Small intestine (tissue), 7 donors: ENCODE results near the gene C1GALT1C1L. TPM values are rescaled to one million over a fixed set of nuclear protein-coding genes. Genes with fewer than 3 reads are reported as not detected.
"Not testable (repeated sequence)": the region's sequence is repeated elsewhere in the genome, so short reads cannot be mapped to it uniquely, and the experiment has no call there.

Experiments
- DNase-seq, 2 donors: peaks; one replicate each; pipeline versions ENCODE4 v3.0.0 to v3.0.0-alpha.2; 2013
- FAIRE-seq: peaks from 2 replicates; lab custom pipeline; 2012; peaks lifted over from hg19 to GRCh38; lab: Jason Lieb, UNC
- H3K27ac ChIP-seq, 3 donors: one replicate each; pipeline ENCODE4 v1.5.1; 2013; ENCODE audit warnings: low read length in 2 of 3, mild to moderate bottlenecking in 2 of 3, control low read depth in 1 of 3, inconsistent platforms in 1 of 3, low read depth in 1 of 3, moderate library complexity in 1 of 3
- H3K27me3 ChIP-seq, 3 donors: one replicate each; pipeline ENCODE4 v1.6.1; 2013; ENCODE audit warnings: low read length in 3 of 3, inconsistent platforms in 1 of 3; ENCODE audit not compliant: control insufficient read depth in 3 of 3, insufficient read depth in 3 of 3
- H3K36me3 ChIP-seq, 3 donors: one replicate each; pipeline ENCODE4 v1.6.1; 2013; ENCODE audit warnings: low read length in 3 of 3, inconsistent platforms in 1 of 3, low read depth in 1 of 3, mild to moderate bottlenecking in 1 of 3, moderate library complexity in 1 of 3; ENCODE audit not compliant: control insufficient read depth in 3 of 3, insufficient read depth in 2 of 3
- H3K4me1 ChIP-seq, 3 donors: one replicate each; pipeline ENCODE4 v1.6.1; 2013; ENCODE audit warnings: low read length in 2 of 3, inconsistent platforms in 1 of 3, low read depth in 1 of 3, mild to moderate bottlenecking in 1 of 3, moderate library complexity in 1 of 3; ENCODE audit not compliant: control insufficient read depth in 3 of 3, insufficient read depth in 2 of 3
- H3K4me3 ChIP-seq, 3 donors: one replicate each; pipeline ENCODE4 v1.5.1; 2013; ENCODE audit warnings: low read length in 3 of 3, control low read depth in 1 of 3, inconsistent platforms in 1 of 3, low read depth in 1 of 3, mild to moderate bottlenecking in 1 of 3, moderate library complexity in 1 of 3
- H3K9me3 ChIP-seq, 2 donors: one replicate each; pipeline ENCODE4 v1.6.1; 2013; ENCODE audit warnings: low read depth in 1 of 2, low read length in 1 of 2; ENCODE audit not compliant: control insufficient read depth in 2 of 2, insufficient read depth in 1 of 2
- WGBS, 3 donors: extraction: QIAGEN DNeasy Blood & Tissue Kit; methylation state at CpG; one replicate each; pipeline ENCODE4 v1.1.7; 2013; 5-methylcytosine and 5-hydroxymethylcytosine counted together
- polyA plus RNA-seq, 4 donors: library from polyadenylated mRNA; stranded (reverse) in 3 of 4; unstranded in 1 of 4; fragments of 200-250 nt in 3 of 4; fragments of 120-200 nt in 1 of 4; gene quantifications; one replicate each; pipeline versions ENCODE4 v1.2.1 to v1.2.3, GENCODE V29; 2013
- donor health status: healthy with polysubstance abuse.
- donor health status: control.
- donor health status: control.
- donor health status: Bipolar disorder and iron deficiency.
- donor health status: healthy.

Gene C1GALT1C1L
- polyA plus RNA-seq, 4 donors, result 0.37 to 0.68 TPM; not detected in 2

DNA sequence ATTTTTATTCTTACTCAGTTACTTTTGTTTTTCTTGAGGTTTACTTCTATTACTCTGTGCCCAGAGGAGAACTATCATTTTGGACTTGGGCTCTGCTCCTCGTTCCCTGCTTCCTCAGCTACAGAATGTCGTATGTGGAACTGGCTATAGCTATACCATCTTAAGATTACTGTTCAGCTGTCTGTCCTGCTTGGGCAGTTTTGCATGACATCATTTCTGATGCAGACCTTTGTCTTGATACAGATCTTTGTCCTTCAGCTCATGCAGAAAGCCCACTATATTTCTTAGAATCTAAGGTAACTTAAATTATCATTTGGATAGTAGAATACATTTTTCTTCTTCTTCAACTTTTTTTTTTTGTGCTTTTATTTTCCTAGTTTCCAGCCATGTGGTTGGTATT is 13.8 kb upstream of the C1GALT1C1L start:
- Histone ChIP-seq H3K9me3 (no peaks in the 10 kb centered on the region), H3K27ac (no peak overlapping the region), H3K4me1 (no peaks in the 10 kb centered on the region), H3K4me3 (no peak overlapping the region), H3K36me3 (no peaks in the 10 kb centered on the region), H3K27me3 (no peaks in the 10 kb centered on the region)
- DNase-seq (no peak), FAIRE-seq (no peak)
- 66 to 74% (median 73%) methylated on average over 2 of the region's 2 CpGs for WGBS, 3 donors

- Histone ChIP-seq H3K9me3 (no peaks in the 10 kb centered on the region), H3K27me3 (no peaks in the 10 kb centered on the region), H3K4me3 (no peak overlapping the region), H3K27ac (no peak overlapping the region), H3K4me1 (no peaks in the 10 kb centered on the region), H3K36me3 (no peaks in the 10 kb centered on the region)
- no peak for DNase-seq
- 62 to 68% (median 62%) methylated on average over 5 of the region's 5 CpGs for WGBS, 3 donors
- no peak for FAIRE-seq
Measured at GRCh38 chr2:43685357-43685756, 9.1 kb upstream of the C1GALT1C1L start.

DNA sequence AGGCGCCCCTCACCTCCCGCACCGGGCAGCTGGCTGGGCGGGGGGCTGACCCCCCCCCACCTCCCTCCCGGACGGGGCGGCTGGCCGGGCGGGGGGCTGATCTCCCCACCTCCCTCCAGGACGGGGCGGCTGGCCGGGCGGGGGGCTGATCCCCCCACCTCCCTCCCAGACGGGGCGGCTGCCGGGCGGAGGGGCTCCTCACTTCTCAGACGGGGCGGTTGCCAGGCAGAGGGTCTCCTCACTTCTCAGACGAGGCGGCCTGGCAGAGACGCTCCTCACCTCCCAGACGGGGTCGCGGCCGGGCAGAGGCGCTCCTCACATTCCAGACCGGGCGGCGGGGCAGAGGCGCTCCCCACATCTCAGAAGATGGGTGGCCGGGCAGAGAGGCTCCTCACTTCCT is 1.6 kb upstream of the C1GALT1C1L start:
- H3K9me3 ChIP-seq, FAIRE-seq, DNase-seq, H3K27ac ChIP-seq, H3K4me1 ChIP-seq, H3K27me3 ChIP-seq, H3K36me3 ChIP-seq, H3K4me3 ChIP-seq: not testable (repeated sequence)
- WGBS, 3 donors, result 96 to 99% (median 96%) methylated on average over 13 to 32 of the region's 32 CpGs

DNA sequence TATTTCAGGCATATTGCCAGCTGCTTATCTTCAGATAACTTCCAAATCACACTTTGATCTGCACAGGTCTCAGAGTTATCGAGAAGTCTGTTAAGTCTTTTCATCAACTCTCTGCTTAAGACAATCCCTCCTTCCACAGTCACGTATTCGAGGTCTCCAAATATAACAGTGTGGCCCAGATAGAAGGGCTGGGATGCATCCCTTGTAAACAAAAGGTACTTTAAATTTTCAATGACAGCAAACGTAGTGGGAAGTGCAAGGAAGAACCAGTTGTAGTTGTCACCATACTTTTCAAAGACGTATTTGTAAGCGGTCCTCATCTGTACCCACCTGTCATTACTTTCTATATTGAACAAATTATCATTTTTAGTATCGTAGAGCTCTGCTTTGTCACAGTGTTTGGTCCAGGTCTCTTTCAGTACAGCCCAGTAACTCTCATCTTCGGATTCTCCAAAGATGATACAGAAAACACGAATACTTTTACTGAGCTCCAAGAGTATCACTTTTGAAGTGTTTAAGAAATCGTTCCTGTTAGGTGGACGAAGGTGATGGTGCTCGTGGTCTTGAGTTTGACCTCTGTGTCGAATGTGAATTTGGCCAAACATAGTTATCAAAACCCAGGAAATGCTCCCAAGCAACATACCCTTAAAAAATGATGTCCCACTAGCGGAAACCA is 445 bp downstream of the C1GALT1C1L start:
- DNase-seq (peak; percentile 2 to 19), FAIRE-seq (no peak)
- WGBS, 3 donors, result 20 to 51% (median 33%) methylated on average over 14 of the region's 14 CpGs
- Histone ChIP-seq H3K9me3 (no peaks in the 10 kb centered on the region), H3K4me3 (peak overlapping the region in 2 of 3 donors; percentile 22 to 57), H3K27ac (no peak overlapping the region), H3K36me3 (no peaks in the 10 kb centered on the region), H3K4me1 (peaks cover 0 to 4% (median 0%) of the 10 kb centered on the region in 3 donors), H3K27me3 (peaks cover 0 to 2% (median 0%) of the 10 kb centered on the region in 3 donors)

DNA sequence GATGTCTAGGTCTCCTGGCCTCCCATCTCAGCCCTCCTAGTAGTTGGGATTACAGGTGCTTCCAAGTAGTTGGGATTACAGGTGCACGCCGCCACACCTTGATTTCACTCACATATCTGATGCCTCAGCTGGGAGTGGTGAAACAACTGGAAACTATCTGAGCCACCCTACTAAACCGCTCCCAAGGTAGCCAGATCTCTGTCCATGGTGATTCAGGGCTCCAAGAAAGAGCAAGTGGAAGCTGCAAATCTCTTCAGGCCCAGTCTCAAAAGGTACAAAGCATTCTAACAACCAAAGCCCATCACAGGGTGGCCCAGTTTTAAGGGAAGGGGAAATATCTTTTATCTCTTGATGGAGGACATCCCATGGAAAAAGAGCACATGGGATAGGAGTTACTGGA is 19.0 kb downstream of the C1GALT1C1L start:
- WGBS, 3 donors, result 88 to 94% (median 88%) methylated on average over 3 of the region's 3 CpGs
- H3K4me1 ChIP-seq, result no peaks in the 10 kb centered on the region
- no peak for FAIRE-seq

DNA sequence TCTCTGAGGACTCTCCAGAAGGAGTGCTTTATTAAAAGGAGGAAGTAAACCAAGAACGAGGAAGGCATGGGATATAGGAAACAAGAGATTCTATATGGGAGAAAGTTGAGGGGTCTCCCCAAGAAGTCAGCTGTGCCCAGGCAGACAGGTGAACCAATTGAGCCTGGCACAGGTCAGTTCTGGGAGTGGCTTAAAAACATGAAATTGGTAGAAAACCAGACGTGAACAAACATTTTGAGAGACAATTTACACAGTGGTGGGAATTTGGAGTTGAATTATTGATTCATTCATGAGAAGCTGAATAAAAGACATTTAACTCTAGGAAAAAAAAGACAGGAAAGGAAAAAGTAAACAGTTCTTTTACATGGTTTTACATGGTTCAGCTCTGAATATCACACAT is 22.7 kb downstream of the C1GALT1C1L start:
- Histone ChIP-seq H3K4me1 (peaks cover 0 to 2% (median 0%) of the 10 kb centered on the region in 3 donors), H3K9me3 (peaks cover 0 to 2% of the 10 kb centered on the region in 2 donors), H3K27me3 (no peaks in the 10 kb centered on the region), H3K27ac (no peak overlapping the region), H3K4me3 (no peak overlapping the region), H3K36me3 (no peaks in the 10 kb centered on the region)
- DNase-seq (no peak), FAIRE-seq (no peak)
- WGBS, 3 donors, result 66 to 86% (median 76%) methylated on average over 2 of the region's 2 CpGs

More for the DNA sequence above, 19.0 kb downstream of the C1GALT1C1L start:
- Histone ChIP-seq H3K36me3 (no peaks in the 10 kb centered on the region), H3K27ac (no peak overlapping the region), H3K27me3 (no peaks in the 10 kb centered on the region), H3K9me3 (peaks cover 0 to 3% of the 10 kb centered on the region in 2 donors), H3K4me3 (no peak overlapping the region)
- no peak for DNase-seq

- no peak overlapping the region for H3K4me3 ChIP-seq
- H3K27me3 ChIP-seq, result no peaks in the 10 kb centered on the region
- WGBS, 3 donors, result 80 to 94% (median 91%) methylated on average over 3 of the region's 3 CpGs
- H3K27ac ChIP-seq, result no peak overlapping the region
- H3K4me1 ChIP-seq, result peaks cover 0 to 2% (median 0%) of the 10 kb centered on the region in 3 donors
- no peak for FAIRE-seq
- no peaks in the 10 kb centered on the region for H3K9me3 ChIP-seq
- no peaks in the 10 kb centered on the region for H3K36me3 ChIP-seq
- no peak for DNase-seq
Measured at GRCh38 chr2:43648994-43649701, 27.1 kb downstream of the C1GALT1C1L start.

DNA sequence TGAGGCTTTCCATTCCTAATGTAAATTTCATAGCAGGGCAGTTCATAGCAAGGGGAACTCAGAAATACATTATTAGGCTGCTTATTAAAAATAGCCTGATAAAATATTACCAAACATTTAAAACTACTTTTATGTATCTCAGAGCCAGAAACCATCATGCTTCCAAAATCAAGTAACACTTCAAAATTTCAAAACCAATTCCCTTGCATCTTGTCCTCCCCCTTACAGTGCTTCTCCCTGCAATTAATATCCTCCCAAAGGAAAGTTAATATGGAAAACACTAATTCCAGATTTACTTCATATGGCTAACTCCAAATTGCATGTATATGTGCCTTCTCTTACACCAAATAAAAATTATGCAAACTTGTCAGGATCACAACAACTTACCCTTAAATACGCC is 32.5 kb downstream of the C1GALT1C1L start:
- FAIRE-seq (no peak), DNase-seq (no peak)
- no peaks in the 10 kb centered on the region for H3K27me3 ChIP-seq
- no peak overlapping the region for H3K4me3 ChIP-seq
- H3K36me3 ChIP-seq, result no peaks in the 10 kb centered on the region
- H3K4me1 ChIP-seq, result no peaks in the 10 kb centered on the region
- peaks cover 0 to 9% of the 10 kb centered on the region in 2 donors for H3K9me3 ChIP-seq
- no peak overlapping the region for H3K27ac ChIP-seq
- WGBS, 3 donors, result 95 to 100% (median 100%) methylated on average over 1 of the region's 1 CpG
